NCI-H345 (cell line): ENCODE data around the gene ADM2.
A peak's percentile ranks its signal among the peaks of the same experiment; 100 is the strongest.
"Not testable (repeated sequence)": the region's sequence is repeated elsewhere in the genome, so short reads cannot be mapped to it uniquely, and the experiment has no call there.

ENCODE experiments used
- DNase-seq: peaks from one replicate; lab custom pipeline; 2025; lab: John Stamatoyannopoulos, UW

ADM2 gene

GRCh38 chr22:50525858-50526107 lies 44.4 kb downstream of the ADM2 start:
- DNase-seq = no peak

DNA sequence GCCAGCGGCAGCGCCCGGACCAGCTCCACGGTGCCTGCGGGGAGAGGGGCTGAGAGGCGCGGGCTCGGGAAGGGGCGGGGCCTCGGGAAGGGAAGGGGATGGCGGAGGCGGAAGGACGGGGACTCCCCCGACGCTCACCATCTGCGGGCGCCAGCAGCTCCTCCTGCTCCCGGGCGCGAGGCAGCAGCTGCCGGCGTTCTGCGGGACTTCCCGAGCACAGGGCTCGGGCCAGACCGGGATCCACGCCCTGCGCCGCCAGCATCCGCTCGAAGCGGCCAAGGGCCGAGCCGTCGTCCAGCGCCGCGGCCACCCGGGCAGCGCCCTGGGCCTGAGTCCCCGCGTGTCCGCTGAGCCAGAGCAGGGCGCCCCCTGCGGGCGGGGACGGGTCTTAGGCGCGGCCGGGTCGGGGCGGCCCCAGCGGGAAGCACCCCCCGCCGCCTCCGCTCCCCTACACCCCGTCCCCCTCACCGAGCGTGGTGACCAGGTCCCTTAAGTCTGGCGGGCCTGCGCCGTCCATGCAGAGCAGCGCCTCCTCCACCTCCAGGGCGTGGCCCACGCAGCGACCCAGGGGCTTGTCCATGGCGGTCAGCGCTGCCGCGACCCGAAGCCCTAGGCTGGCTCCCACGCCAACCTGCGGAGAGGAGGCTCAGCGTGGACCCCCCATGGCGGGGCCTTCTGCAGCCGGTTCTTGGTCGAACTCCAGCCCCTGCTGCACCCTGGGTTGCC lies 44.9 kb downstream of the ADM2 start:
- peak; percentile 70 for DNase-seq

DNA sequence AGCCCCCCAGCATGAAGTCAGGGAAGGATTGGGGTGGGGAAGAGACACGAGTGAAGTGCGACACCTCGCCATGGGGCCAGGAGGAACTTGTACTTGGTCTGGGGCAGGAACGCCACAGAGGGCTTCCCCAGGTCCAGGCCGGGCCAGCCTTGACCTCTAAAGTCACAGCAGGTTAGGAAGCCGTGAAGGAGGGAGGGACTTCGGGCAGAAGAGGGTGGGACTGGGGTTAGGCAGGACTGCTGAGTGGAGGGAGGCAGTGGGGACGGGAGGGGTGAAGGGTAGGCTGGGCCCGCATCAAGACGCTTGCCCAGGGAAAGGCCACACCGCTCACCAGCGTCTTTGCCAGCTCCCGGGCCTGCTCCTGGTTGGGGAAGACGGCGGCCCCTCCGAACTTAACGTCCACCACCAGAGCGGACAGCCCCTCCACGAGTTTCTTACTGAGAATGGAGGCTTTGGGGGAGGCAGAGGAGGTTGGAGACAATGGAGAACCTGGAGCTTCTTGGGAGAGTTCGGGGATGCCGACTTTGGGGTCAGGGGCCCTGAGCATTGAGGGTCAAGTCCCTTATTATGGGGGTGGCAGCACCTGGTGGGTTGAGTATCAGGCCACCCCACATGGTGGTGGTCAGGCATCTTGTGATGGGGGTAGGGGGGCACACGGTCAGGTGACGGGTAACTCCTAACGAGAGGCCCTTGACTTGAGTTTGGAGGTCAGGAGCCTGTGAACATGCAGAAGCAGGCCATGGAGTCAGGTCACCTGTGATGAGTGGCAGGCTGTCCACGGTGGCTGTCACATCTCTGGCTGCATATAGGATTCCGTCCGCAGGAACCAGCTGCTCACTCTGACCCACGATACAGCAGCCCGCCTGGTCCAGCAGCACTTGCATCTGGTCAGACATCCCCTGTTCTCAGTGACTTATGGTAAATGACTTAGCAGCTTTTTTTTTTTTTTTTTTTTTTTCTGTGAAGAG lies 45.8 kb downstream of the ADM2 start:
- DNase-seq = peak; percentile 13

GRCh38 chr22:50527921-50528681 lies 46.8 kb downstream of the ADM2 start:
- no peak for DNase-seq

GRCh38 chr22:50528682-50529415 lies 47.5 kb downstream of the ADM2 start:
- DNase-seq = peak; percentile 8

GRCh38 chr22:50529416-50529896 lies 48.1 kb downstream of the ADM2 start:
- DNase-seq = no peak

- peak; percentile 8 for DNase-seq
Measured at GRCh38 chr22:50529897-50530579, 48.7 kb downstream of the ADM2 start, which contains the start of gene TYMP. TYMP (minus strand) TSS chr22:50530012; CDS start chr22:50529709, 303 bp downstream.

- DNase-seq = no peak
Measured at GRCh38 chr22:50530580-50530876, 49.2 kb downstream of the ADM2 start.

GRCh38 chr22:50530877-50531545 lies 49.7 kb downstream of the ADM2 start:
- peak; percentile 34 for DNase-seq

- DNase-seq = peak; percentile 30
Measured at GRCh38 chr22:50531546-50531961, 50.2 kb downstream of the ADM2 start.

- peak; percentile 39 for DNase-seq
Measured at GRCh38 chr22:50531962-50532674, 50.8 kb downstream of the ADM2 start.

DNA sequence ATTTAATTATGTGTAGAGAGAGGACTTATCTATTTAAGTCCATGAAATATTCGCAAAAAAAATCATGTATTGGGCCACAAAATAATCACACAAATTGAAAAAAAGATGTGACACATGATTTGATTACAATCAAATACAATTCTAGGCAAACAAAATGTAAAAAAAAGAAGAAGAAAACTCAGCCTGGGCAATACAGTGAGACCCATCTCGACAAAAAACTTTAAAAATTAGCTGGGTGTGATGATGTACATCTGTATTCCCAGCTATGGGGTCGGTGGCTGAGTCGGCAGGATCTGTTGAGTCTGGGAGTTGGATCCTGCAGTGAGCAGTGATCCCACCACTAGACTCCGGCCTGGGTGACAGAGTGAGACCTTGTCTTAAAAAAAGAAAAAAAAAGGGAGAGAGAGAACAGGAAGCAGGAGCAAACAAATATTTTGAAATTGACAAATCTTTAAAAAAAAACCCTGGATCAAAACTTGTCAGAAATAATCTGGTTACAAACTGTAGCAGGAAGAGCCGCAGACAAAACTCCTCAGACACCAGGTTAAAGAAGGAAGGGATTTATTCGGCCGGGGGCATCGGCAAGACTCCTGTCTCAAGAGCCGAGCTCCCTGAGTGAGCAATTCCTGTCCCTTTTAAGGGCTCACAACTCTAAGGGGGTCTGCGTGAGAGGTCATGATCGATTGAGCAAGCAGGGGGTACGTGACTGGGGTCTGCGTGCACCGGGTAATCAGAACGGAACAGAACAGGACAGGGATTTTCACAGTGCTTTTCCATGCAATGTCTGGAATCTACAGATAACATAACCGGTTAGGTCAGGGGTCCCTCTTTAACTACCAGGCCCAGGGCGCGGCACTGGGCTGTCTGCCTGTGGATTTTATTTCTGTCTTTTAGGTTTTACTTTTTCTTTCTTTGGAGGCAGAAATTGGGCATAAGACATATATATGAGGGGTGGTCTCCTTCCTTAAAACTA lies 51.8 kb downstream of the ADM2 start:
- DNase-seq = no peak

- not testable (repeated sequence) for DNase-seq
Measured at GRCh38 chr22:50533856-50534711, 52.7 kb downstream of the ADM2 start.

DNA sequence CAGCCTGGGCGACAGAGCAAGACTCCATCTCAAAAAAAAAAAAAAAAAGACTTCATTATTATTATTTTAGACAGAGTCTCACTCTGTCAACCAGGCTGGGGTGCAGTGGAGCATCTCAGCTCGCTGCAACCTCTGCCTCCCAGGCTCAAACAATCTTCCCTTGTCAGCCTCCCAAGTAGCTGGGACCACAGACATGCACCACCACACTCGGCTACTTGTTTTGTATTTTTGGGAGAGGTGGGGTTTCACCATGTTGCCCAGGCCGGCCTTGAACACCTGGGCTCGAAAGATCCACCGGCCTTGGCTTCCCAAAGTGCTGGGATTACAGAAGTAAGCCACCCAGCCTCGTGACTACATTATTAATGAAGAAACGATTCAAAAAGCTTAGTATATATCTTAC lies 53.8 kb downstream of the ADM2 start:
- no peak for DNase-seq
